ENCODE measurements around the gene MYO1B.

Gene MYO1B

DNA sequence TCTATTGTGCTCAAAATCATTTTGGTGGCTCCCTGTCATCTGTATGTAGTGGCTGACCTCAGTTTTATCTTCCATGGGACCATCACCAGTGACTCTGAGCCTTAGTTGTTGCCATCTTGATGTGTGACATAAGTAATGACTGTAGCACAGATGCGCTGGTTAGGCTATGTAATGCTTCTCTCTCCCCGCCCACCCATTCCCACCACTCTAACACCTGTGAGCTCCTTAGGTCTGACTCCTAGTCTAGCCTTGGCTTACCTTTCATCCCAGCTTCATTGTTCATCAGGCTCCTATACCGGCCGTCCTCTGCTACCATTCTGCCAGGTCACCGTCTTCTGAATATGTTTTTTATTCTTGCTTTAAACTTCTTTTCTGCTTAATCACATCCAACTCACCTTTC, 17.2 kb downstream of the MYO1B start:
- DNase-seq (ENCODE audit: low spot score) = no peak

DNA sequence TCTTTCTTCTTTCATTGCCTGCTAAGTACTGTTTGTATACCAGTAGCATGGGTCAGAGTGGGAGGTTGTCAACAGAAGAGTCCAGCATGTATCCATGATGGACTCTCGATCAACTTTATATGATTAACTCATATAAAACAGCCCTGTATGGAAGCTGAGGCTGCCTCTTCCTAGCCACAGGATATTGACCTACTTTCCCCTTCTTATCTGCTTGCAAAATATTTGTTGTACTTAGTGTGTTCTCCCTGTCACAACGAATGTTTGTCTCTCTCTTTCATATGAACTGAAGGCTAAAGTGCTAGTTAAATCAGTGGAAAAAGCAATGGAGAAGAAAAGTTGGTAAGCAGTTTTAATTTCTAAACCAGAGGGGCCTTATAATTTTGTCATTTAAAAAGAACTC, 17.8 kb downstream of the MYO1B start:
- DNase-seq (ENCODE audit: low spot score) = no peak

DNA sequence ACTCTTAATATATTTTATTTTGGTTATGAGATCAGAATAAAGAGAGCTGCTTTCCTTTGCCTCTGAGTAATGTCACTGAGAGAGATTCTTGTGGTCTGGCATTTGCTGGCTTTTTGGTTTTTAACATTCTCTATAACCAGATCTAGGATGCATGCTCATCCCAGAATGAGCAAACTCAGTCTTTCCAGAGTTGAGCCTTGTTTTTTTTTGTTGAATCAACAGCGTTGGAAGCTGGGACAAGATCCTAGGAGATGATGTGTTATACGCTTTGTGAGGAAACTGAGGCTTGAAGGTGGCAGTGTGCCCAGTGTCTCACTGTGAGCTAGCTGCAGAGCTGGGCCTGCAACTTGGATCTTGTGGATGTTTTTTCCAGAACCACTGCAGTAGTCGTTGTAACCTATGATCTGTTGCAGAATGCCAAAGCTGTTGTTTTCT, 19.5 kb downstream of the MYO1B start:
- no peak for DNase-seq (ENCODE audit: low spot score)

DNA sequence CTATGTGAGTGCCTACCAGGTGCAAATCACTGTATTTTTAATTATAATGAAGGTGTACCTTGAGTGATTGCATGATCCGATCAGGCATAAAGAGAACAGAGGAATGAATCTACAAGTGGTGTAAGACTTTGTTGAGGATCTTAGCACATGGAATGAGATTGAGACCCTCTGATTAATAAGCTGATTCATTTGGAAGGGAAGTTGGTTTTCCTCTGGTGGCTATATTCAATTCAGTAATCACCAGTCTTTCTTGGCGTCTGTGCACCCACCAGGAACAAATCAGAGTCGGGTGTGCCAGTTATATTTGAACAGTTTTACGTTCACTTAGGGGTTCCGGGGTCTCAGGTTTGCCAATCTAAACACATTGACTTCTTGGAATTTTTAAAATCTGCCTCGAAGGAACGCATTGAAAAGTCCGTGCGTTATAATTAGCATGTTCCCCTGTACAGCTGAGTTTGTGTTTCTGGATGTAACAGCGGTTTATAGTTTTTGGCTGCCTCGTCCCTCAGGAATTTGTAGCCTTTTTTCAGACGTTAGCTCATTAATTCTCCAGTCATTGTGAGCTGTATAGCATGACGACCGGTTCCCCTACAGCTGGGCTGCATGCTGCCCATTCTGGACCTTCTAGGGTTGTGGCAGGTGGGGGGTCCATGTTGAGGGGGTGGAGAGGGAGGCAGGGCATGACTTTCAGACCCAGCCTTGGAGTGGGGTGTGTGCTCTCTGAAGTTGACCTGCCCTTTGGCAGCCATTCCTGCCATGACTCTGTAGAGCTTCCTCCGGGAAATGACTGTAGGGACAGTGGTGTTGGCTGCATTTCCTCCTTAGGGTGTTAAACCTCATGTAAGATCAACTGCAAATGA, 20.3 kb downstream of the MYO1B start:
- DNase-seq (ENCODE audit: low spot score) = no peak

DNA sequence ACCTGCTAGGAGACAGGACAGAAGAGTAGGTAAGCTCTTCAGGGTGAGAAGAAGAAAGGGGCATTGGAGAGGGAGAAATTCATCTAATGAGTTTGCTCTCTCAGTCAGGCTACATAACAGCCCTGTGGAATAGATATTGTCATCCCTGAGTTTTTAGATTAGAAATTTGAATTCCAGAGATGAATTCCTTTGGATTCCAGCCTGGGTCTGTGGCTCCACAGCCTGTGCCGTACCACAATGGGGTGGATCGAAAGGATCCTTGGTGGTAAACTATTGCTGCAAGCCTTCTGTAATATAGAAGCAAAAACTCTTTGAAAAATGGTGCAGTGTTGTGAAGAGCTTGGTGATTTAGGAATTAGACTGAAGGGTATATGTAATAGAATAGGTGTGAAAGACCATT, 21.0 kb downstream of the MYO1B start:
- no peak for DNase-seq (ENCODE audit: low spot score)

DNA sequence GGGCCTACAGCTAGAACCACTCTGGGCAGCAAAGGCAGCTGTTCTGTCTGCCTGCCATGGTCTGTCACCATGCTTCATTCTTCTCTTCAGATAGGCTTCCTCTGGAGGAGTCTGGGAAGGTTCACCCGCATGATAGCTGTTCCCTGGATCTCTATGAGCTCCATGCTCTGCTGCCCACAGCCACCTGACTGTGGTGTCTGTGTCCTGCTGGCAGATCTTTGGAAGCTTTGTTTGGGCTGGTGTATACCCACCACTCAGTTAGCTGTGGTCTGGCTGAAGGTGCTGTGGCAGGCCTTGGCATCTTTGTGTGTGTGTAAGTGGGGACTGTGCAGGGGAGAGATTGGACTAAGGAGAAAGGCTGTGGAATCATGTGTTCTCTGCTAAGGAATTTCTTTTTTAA, 23.4 kb downstream of the MYO1B start:
- DNase-seq (ENCODE audit: low spot score) = no peak

DNA sequence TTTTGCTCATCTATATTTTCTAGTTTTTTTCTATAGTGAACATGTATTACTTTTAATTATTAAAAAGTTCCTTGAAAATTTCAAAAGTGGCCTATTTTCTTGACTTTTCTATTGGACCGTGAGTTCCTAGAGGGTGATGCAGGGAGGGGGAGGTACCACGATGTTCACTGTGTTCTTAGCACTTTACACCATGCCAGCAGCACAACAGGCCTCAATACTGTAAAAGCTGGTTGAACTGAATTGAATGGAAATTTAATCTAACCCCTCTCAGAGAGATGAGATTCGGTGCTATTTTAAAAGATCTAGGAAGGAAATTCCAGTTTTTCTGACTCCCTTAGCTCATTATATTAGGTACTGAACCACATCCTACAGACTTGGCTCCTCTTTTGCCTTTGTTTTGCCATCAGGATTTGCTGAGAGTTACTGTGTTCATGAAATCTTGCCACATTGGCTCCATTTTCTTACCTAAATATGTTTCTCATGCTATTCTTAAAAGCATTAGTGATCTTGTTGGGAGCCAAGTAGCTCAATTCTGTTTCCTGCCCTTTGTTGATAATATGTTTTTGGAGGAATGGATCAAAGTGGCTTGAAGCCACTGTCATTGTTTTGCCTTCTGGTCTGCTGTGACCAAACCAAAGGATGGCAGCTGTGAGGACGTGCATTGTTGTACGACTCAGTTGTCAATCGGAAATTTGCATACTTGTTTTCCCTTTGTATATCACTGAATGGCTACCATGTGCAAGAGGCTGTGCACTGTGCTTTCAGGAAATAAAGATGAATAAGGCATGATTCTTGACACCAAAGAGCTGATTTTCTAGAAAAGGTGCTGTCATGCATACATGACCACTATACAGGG, 25.3 kb downstream of the MYO1B start:
- DNase-seq (ENCODE audit: low spot score) = no peak

DNA sequence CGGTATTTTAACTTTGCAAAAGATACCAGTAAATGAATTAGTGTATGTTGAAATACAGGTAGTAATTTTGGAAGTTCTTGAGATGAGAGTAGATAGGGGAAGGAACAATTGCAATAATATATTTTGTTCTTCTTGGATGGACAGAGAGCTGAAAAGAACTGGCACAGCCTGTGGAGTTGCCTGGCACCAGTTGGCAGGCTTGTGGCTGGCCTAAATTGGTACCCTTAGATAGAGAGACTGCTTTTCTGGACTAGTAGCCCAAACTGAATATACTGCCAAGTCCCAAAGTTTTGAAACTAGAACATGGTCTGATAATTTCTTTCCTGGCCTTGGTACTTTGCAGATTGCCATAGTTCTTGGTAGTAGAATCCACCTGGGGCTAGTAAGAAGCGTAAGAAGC, 26.9 kb downstream of the MYO1B start:
- DNase-seq (ENCODE audit: low spot score) = no peak

DNA sequence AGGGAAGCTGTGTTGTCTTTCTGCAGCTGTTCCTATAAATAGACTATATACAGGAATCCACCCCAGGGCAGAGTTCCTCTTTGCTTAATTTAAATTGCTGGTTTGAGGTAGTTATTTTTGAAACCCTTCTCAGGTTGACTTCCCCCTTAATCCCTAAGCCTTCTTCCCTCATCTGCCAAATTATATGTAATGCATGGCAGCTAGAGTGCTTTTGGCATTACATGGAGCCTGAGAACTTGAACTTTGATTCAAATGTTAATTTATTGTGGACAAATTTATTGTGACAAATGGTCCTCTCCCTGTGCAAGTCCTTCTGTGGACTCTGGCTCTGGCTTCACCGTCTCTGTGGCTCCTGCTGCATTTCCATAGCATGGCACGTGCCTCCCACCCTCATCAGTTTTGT, 29.2 kb downstream of the MYO1B start:
- DNase-seq (ENCODE audit: low spot score) = no peak

DNA sequence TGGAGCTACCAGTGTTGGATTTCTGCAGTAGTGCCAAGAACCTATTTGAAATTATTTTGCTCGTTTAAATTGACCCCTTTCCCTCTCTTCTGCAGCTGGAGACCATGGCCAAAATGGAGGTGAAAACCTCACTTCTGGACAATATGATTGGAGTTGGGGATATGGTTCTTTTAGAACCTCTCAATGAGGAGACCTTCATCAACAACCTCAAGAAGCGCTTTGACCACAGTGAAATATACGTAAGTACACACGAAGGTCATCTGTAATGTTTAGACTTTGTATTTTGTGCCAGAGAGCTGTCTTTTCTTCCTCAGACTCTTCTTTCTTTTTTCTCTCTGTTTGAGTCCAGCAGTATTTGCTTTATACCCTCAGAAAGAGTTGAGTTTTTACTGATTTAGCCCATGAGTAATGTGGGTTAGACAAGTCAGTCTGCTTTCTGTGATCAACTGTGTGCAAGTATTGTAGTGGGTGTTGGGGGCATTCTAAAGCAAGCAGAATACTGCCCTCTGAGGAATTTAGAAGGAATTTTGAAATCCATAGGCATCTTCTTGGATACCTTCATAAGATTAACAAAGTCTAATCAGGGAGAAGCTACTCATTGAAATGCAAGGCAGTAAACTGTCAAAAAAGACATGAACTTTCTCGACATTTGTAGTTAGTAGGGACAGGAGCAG, 31.7 kb downstream of the MYO1B start:
- DNase-seq (ENCODE audit: low spot score) = no peak

DNA sequence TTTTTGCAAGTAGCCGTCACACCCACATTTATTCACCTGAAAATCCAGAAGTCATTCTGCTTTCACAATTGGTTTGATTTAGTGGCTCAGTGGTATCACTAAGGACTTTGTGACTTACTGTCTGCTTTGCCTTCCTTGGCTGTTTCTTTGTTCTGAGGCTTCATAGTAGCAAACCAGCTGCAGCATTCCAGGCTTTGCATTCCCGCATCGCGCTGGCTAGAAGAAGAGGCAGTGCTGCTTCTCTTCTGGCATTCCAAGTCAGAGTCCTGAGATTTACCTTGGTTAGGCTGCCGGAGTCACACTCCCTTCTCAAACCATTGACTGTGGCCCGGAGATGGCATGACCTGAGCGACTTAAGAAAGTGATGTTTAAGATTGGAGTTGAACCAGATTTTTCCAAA, 35.1 kb downstream of the MYO1B start:
- DNase-seq (ENCODE audit: low spot score) = no peak

DNA sequence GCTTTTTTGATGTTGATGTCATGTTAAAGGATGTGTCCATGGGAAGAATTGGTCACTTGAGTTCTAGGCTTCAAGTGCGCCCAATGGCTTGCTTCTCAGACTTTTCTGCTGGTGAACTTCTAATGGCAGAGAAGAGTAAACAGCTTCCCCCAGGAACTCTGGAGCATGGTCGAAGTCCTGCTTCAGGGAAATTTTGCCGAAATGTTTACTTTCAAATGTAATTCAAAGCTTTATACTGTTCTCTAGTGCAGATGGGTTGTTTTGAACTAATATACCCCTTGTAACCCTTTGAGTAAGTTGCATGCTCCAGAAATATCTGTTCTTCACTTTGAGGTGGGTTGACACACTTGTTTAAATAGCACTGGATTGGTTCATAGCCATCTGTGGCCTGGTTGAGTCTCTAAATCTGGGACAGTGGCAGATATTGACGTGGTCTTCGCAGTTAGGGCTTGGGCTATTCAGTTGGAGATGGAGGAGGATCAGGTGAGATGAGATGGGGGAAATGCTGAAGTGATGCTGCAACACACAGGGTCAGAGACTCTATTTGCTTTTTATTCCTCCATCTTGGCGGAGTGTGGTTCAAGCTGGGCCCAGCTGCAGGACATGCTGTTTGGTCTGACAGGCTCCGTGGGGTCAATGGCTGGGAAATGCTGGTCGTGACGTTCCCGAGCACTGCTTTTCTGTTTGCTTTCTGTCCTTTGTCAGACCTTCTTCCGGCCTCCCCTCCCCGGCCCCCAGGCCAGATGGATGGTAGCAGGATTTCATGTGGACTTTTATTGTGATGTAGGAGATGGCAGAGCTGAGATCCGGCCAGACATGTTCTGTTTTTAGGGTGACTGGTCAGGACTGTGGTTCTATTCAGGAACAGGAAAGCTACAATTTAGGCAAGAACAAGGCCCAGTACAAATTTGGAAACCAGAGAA, 35.9 kb downstream of the MYO1B start:
- no peak for DNase-seq (ENCODE audit: low spot score)

DNA sequence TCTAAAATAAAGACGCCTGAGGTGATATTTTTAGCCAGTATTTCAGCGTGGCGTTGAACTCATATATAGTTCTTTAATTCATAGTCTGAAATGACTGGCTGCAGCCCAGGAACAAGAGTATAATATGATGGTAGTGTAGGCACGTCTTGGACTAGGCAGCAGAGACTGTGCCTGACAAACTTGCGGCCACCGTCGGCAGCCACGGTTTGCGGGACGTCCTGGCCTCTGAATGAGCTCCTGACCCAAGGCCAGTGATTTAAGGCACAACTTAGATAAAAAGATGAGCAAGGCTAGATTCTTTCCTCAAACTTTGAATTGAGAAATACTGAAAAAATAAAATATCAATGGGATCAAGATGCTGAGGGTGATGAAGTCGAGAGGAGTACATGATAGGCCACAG, 40.0 kb downstream of the MYO1B start:
- DNase-seq (ENCODE audit: low spot score) = no peak

DNA sequence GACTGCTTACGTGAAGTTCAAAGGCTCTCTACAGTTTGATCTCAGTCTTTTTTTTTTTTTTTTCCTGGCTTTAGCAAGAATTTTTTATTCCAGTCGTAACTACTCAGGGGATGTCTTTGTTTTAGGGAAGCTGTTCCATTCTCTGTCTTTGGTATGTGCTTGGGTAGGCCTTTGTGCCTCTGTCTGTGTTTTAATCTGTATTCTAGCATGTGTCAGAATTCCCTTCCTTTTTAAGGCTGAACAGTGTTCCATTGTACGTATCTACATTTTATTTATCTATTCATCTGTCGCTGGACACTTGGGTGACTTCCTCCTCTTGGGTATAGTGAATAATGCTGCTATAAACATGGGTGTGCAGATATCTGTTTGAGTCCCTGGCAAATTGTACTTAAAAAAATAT, 42.6 kb downstream of the MYO1B start:
- no peak for DNase-seq (ENCODE audit: low spot score)

DNA sequence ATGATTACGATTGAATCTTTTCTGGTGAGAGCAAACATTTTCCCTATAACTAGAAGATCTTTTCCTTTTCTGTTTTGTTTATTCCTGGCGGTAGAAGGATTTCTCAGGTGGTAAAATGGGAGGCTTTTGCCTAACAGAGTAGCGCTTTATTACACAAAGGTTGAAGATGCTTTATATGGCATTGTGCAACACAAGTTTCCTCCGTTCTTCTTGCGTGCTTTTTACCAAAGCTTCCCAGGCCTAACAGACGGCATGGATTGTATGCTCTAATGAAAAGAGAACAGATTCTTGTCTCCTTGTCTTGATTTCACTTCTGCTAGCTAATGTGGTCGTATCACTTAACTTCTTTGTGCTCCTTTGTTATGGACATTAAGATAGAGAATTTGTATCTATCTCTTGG, 43.8 kb downstream of the MYO1B start:
- no peak for DNase-seq (ENCODE audit: low spot score)

DNA sequence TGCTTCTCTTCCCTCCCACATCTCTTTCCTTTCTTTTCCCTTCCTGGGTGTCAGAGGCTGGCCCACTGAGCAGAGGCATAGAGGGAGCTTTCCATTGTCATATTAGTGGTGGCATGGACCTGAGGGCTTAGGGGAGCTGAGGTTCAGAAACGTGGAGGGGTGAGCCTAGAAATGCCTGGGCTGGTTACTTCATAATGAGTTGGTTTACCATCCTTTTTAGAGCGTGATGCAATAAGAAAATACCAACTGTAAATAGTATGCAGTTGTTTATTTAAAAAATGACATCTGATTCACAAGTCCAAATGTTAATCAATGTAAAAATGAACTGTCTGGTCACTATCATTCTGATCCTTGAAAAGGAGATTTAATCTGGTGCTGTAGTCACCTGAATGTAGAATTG, 46.3 kb downstream of the MYO1B start:
- DNase-seq (ENCODE audit: low spot score) = no peak

DNA sequence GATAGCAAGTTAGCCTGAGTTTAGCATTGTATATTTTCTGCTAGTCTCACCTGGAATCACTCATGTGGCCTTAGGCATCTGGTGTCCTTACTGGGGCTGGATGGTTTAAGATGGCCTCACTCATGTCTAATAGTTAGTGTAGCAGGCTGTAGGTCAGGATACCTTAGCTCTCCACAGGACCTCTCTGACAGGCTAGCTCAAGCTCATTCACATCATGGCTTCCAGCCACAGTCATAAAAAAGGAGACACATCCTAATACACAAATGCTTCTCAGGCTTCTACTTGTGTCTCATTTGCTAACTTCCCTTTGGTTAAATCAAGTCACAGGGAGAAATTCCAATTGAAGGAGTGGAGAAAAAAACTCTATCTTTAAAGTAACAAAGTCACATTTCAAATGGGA, 47.7 kb downstream of the MYO1B start:
- no peak for DNase-seq (ENCODE audit: low spot score)

DNA sequence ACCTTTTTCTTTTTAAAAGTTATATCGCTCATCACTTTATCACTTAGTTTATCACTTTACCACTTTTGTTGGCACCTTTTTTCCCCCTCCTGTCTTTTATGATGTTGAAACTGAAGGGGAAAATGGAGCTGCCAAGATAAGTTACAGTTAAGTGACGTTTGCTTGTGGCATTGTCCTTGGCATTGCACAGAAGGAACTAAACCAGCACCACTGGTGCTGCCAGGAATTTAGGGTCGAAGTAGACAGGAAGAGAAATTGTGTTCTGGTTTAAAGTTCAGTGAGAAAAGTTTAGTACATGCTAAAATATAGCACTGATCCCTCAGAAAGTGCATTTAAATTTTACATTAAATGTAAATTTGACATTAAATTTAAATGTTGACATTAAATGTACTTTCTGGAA, 49.9 kb downstream of the MYO1B start:
- DNase-seq (ENCODE audit: low spot score) = no peak

DNA sequence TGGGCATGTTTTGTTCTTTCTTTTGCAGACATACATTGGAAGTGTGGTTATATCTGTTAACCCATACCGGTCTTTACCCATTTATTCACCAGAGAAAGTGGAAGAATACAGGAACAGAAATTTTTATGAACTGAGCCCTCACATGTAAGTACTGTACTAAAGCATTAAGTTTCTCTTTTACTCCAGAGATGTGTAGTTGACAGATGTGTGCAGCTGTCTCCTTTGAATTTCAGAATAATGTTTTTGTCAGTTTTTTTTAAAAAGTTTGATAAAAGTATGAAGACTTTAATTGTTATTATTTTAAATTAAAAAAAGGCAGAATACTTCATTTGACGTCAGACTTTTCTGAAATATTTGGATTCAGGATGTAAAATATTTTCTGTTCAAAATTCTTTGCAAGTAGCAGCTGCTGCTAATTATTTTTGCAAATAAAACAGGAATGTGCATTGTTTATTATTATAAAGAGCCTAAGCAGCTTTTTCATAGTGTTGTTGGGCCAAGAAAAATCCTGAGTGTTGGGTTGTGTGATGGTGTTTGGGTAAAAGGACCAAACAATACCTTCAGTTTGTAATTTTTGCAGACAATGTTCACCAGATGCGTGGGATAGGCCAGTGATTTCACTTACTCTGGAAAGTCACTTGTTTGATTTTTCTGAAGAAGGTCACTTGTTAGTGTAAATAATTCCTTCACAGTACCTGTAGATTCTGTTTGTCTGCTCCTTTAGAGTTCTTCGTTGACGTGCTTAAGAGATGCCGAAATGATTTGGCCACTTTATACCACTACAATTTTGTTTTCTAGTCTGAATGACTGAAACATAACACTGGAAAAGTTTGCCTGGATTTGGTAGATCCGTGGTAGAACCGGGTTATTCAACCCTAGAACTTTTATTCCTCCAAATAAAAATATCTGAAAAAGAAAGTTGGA, 51.1 kb downstream of the MYO1B start:
- DNase-seq (ENCODE audit: low spot score) = no peak

DNA sequence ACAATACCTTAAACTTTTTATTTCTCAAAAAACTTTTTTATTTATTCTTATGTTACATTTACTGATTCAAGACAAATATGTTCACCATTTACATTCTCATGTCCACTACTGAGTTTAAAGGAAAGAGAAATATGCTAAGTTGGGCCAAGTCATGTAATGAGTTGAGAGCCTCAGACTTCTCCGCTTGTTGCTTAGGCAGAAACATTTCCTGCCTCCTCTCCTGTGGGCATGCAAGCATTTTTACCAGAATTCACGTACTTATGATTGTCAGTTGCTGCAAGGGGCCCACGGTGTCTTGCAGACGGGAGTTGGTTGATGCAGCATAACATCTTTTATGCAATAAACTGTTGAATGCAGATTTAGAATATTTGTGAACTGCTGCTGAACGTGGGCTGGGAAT, 51.8 kb downstream of the MYO1B start:
- DNase-seq (ENCODE audit: low spot score) = no peak

DNA sequence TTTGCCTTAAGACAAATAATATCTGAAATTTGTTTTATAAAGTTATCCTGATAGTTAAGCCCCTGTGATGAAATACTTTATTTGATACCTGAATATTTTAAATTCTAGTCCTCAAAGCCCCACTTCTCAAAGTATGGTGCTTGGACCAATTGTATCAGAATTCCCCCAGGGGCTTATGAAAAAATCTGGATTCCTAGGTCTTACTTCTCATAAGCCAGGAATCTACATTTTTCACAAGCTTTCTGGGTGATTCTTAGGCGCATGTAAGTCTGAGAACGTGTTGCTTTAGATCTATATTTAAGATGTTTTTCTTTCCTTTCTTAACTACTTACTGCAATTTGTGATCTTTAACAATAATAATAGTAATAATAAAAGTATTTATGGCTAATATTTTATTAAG, 53.1 kb downstream of the MYO1B start:
- DNase-seq (ENCODE audit: low spot score) = no peak

Measured in putamen (tissue), 1 donor.